ENCODE data around the gene C1QA. TPM values are rescaled to one million over a fixed set of nuclear protein-coding genes. Genes with fewer than 3 reads are reported as not detected.
A peak's percentile ranks its signal among the peaks of the same experiment; 100 is the strongest.

The C1QA gene
- total RNA-seq (10 to 100 TPM; 18.7 to 36.8 (median 33.9) TPM), polyA plus RNA-seq (10 to 100 TPM; 15.8 to 29.9 (median 16.2) TPM)
- long read RNA-seq, donor 1, transcript C1QA-201 (3 exons, 1,143 nt) = major isoform, 8 of 12 reads
- long read RNA-seq, donor 1, partial matches to known transcripts = 0 of 12 reads
- long read RNA-seq, donor 1, other reads (novel, unspliced or antisense) = 3 of 12 reads
- long read RNA-seq, donor 2, transcript C1QA-201 (3 exons, 1,143 nt) = major isoform, 10 of 12 reads
- long read RNA-seq, donor 2, partial matches to known transcripts = 0 of 12 reads
- long read RNA-seq, donor 2, other reads (novel, unspliced or antisense) = 2 of 12 reads

GRCh38 chr1:22636353-22636752, at the start of gene C1QA:
TSS of gene C1QA (plus strand) at chr1:22636628. CDS start at chr1:22637617, 989 bp downstream.
- TF ChIP-seq, protein P1, sequence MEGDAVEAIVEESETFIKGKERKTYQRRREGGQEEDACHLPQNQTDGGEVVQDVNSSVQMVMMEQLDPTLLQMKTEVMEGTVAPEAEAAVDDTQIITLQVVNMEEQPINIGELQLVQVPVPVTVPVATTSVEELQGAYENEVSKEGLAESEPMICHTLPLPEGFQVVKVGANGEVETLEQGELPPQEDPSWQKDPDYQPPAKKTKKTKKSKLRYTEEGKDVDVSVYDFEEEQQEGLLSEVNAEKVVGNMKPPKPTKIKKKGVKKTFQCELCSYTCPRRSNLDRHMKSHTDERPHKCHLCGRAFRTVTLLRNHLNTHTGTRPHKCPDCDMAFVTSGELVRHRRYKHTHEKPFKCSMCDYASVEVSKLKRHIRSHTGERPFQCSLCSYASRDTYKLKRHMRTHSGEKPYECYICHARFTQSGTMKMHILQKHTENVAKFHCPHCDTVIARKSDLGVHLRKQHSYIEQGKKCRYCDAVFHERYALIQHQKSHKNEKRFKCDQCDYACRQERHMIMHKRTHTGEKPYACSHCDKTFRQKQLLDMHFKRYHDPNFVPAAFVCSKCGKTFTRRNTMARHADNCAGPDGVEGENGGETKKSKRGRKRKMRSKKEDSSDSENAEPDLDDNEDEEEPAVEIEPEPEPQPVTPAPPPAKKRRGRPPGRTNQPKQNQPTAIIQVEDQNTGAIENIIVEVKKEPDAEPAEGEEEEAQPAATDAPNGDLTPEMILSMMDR (IDR thresholded peaks at IDR 0.05) = no peak
- Histone ChIP-seq H3K36me3 (ENCODE audit: insufficient read depth in 1 of 2, low read depth in 1 of 2) (no peaks in the 10 kb centered on the region), H3K4me1 (no peaks in the 10 kb centered on the region), H3K4me3 (peak within 1 kb of the TSS; percentile 36), H3K27ac (no peak within 1 kb of the TSS), H3K27me3 (ENCODE audit: insufficient read depth in 3 of 3, low read length in 2 of 3) (peaks cover 0 to 28% (median 3%) of the 10 kb centered on the region in 3 donors), H3K9me3 (no peaks in the 10 kb centered on the region)
- WGBS, 3 donors = 26 to 31% (median 28%) methylated on average over 5 of the region's 5 CpGs
- intact Hi-C loops (cut with DNase I) = no loop called here
- ATAC-seq (peak in 2 of 4 donors; percentile 53 to 57), DNase-seq (peak; percentile 61 to 81)

DNA sequence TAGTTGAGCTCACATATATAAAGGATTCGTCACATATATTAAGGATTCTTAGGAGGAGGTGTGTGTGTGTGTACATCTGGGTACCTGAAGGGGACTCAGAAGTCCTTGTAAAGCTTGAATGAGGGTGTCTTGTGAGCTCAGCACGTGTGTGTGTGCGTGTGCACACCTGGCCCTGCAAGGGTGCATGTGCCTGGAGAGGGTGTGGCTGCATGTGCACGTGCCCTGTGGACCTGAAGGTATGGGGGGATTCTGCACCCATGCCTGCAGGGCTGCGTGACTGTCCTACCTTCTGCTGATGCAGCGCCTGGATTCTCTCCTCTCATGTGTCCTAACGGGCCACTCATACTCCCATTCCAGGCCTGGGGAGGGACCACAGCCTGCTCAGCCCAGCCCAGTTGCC, 49.2 kb upstream of the C1QA start:
- DNase-seq (peak in 1 of 2 donors; percentile 20), ATAC-seq (no peak)
- TF ChIP-seq, protein P1 (IDR thresholded peaks at IDR 0.05) = no peak
- Histone ChIP-seq H3K9me3 (no peaks in the 10 kb centered on the region), H3K36me3 (ENCODE audit: insufficient read depth in 1 of 2, low read depth in 1 of 2) (no peaks in the 10 kb centered on the region), H3K4me3 (no peak overlapping the region), H3K4me1 (peaks cover 7% of the 10 kb centered on the region), H3K27ac (no peak overlapping the region), H3K27me3 (ENCODE audit: insufficient read depth in 3 of 3, low read length in 2 of 3) (peaks cover 0 to 17% (median 2%) of the 10 kb centered on the region in 3 donors)
- WGBS, 3 donors = 87 to 89% (median 87%) methylated on average over 7 of the region's 7 CpGs
- intact Hi-C loops (cut with DNase I) = no loop called here

DNA sequence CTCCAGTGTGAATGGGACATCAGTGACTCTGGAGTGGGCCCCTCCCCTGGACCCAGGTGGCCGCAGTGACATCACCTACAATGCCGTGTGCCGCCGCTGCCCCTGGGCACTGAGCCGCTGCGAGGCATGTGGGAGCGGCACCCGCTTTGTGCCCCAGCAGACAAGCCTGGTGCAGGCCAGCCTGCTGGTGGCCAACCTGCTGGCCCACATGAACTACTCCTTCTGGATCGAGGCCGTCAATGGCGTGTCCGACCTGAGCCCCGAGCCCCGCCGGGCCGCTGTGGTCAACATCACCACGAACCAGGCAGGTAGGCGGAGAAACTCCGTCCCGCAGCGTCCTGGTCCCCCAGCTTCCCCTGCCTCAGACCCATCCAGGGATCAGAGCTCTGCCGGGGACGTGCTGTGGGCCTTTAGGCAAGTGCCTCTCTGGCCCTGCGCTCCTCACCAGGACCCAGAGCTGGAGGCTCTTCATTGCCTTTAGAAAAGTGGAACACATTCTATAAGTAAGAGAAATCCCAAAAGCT, 47.5 kb upstream of the C1QA start:
- ATAC-seq (no peak), DNase-seq (peak in 1 of 2 donors; percentile 23)
- WGBS, 3 donors = 76 to 80% (median 78%) methylated on average over 23 to 24 of the region's 24 CpGs
- H3K4me1 ChIP-seq = no peaks in the 10 kb centered on the region
- no peak overlapping the region for H3K4me3 ChIP-seq
- H3K36me3 ChIP-seq (ENCODE audit: insufficient read depth in 1 of 2, low read depth in 1 of 2) = no peaks in the 10 kb centered on the region
- H3K9me3 ChIP-seq = no peaks in the 10 kb centered on the region
- TF ChIP-seq, protein P1 (IDR thresholded peaks at IDR 0.05) = no peak
- peaks cover 0 to 28% (median 4%) of the 10 kb centered on the region in 3 donors for H3K27me3 ChIP-seq (ENCODE audit: insufficient read depth in 3 of 3, low read length in 2 of 3)
- no peak overlapping the region for H3K27ac ChIP-seq
- intact Hi-C loops (cut with DNase I) = no loop called here

- ATAC-seq (no peak), DNase-seq (peak in 1 of 2 donors; percentile 26)
- TF ChIP-seq, protein P1 (IDR thresholded peaks at IDR 0.05) = no peak
- intact Hi-C loops (cut with DNase I) = no loop called here
- no peaks in the 10 kb centered on the region for H3K36me3 ChIP-seq (ENCODE audit: insufficient read depth in 1 of 2, low read depth in 1 of 2)
- peaks cover 0 to 35% (median 7%) of the 10 kb centered on the region in 3 donors for H3K27me3 ChIP-seq (ENCODE audit: insufficient read depth in 3 of 3, low read length in 2 of 3)
- H3K9me3 ChIP-seq = no peaks in the 10 kb centered on the region
- H3K4me1 ChIP-seq = no peaks in the 10 kb centered on the region
- WGBS, 3 donors = 73 to 81% (median 74%) methylated on average over 8 of the region's 8 CpGs
- no peak overlapping the region for H3K4me3 ChIP-seq
- no peak overlapping the region for H3K27ac ChIP-seq
Measured at GRCh38 chr1:22591576-22591975, 44.9 kb upstream of the C1QA start.

Measured in psoas muscle (tissue), 8 donors.